Ascending aorta (tissue), 2 donors: ENCODE data around the gene ACTR5. TPM values are rescaled to one million over a fixed set of nuclear protein-coding genes. Genes with fewer than 3 reads are reported as not detected.

ENCODE experiments used
- DNase-seq, 2 donors: peaks; one replicate each; pipeline ENCODE4 v3.0.0-alpha.2; 2019; ENCODE audit warnings: low spot score in 2 of 2
- H3K27ac ChIP-seq, 2 donors: fragments of 200-600 bp; sonication (generic); one replicate each; pipeline ENCODE4 v1.5.1; 2016 to 2017; ENCODE audit warnings: mild to moderate bottlenecking in 1 of 2
- H3K27me3 ChIP-seq: fragments of 200-600 bp; sonication (generic); one replicate; pipeline ENCODE4 v1.5.1; 2017
- H3K36me3 ChIP-seq, 2 donors: fragments of 200-600 bp; sonication (generic); one replicate each; pipeline ENCODE4 v1.5.1; 2016
- H3K4me1 ChIP-seq, 2 donors: fragments of 200-600 bp; sonication (generic); one replicate each; pipeline ENCODE4 v1.5.1; 2016 to 2017; ENCODE audit warnings: mild to moderate bottlenecking in 1 of 2
- H3K4me3 ChIP-seq, 2 donors: fragments of 200-600 bp; sonication (generic); one replicate each; pipeline ENCODE4 v1.5.1; 2016 to 2017; ENCODE audit warnings: mild to moderate bottlenecking in 1 of 2
- H3K9me3 ChIP-seq, 2 donors: fragments of 200-600 bp; sonication (generic); one replicate each; pipeline ENCODE4 v1.5.1; 2016
- CTCF ChIP-seq, 3 experiments: fragments of 200-600 bp in 2 of 3; fragments of 450-650 bp in 1 of 3; sonication (generic) in 2 of 3; IDR thresholded peaks; one replicate each; pipeline ENCODE4 v1.5.1; 2016 to 2019; ENCODE audit warnings: antibody characterized with exemption in 3 of 3, mild to moderate bottlenecking in 1 of 3, moderate library complexity in 1 of 3
- intact Hi-C: fragments of 100-400 bp; cut with DNase I; formaldehyde crosslinking; loops from one replicate; pipeline ENCODE4 v1.15.1; 2023
- total RNA-seq: library from RNA; depleted of rRNA; stranded (reverse); fragments of >200 nt; gene quantifications from one replicate; pipeline ENCODE4 v1.1.0, GENCODE V29; 2016

ACTR5 gene
- total RNA-seq, 1 donor from 2014 or later: 5.9 TPM

DNA sequence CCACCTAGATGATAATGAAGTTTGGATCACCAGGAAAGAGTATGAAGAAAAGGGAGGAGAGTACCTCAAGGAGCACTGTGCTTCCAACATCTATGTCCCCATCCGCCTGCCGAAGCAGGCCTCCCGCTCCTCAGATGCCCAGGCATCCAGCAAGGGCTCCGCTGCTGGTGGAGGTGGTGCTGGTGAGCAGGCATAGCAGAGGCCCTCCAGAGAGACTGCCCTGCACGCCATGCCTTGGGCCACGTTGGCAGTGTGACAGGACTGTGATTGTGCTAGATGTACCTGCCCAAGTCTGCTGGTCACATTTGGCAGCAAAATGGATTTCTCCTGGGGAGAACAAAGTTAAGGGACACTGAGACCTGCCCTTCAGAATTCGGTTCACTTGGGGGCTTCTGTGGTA is 23.4 kb downstream of the ACTR5 start:
- DNase-seq: no peak
- Histone ChIP-seq H3K4me1 (peaks cover 0 to 2% of the 10 kb centered on the region in 2 donors), H3K27ac (no peak overlapping the region), H3K27me3 (no peaks in the 10 kb centered on the region), H3K36me3 (peaks cover 27 to 53% of the 10 kb centered on the region in 2 donors), H3K4me3 (no peak overlapping the region), H3K9me3 (no peaks in the 10 kb centered on the region)
- intact Hi-C loops: no loop called here
- no peak for TF ChIP-seq CTCF (IDR thresholded peaks at IDR 0.05)

DNA sequence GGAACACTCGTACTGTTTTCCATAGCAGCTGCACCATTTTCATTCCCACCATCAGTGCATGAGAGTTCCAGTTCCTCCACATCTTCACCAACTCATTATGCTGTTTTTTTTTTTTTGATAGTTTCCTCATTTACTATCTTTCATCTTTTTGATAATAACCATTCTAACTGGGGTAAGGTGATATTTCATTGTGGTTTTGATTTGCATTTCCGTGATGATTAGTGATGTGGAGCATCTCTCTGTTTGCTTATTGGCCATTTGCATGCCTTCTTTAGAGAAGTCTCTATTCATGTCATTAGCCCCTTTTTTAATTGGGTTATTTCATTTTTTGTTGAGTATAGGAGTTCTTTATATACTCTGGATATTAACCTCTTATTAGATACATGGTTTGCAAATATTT is 25.9 kb downstream of the ACTR5 start:
- intact Hi-C loops: no loop called here
- H3K27ac ChIP-seq: no peak overlapping the region
- TF ChIP-seq CTCF (IDR thresholded peaks at IDR 0.05): no peak
- H3K9me3 ChIP-seq: no peaks in the 10 kb centered on the region
- no peak overlapping the region for H3K4me3 ChIP-seq
- H3K4me1 ChIP-seq: no peaks in the 10 kb centered on the region
- DNase-seq: no peak
- H3K36me3 ChIP-seq: peaks cover 22 to 38% of the 10 kb centered on the region in 2 donors
- H3K27me3 ChIP-seq: no peaks in the 10 kb centered on the region

DNA sequence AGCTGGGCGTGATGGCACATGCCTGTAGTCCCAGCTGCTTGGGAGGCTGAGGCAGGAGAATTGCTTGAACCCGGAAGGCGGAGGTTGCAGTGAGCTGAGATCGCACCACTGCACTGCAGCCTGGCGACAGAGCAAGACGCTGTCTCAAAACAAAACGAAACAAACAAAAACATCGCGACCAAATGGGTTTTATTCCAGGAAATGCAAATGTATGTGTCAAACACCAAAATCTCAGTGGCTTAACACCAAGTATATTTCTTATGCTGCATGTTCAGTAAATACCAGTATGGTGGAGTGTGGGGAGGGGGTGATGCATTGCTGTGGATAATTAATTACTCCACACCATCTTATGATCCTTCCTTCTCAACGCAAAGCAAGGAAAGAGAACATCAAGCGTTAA is 28.1 kb downstream of the ACTR5 start:
- TF ChIP-seq CTCF (IDR thresholded peaks at IDR 0.05): no peak
- DNase-seq: no peak
- H3K4me3 ChIP-seq: no peak overlapping the region
- intact Hi-C loops: no loop called here
- H3K9me3 ChIP-seq: no peaks in the 10 kb centered on the region
- H3K27ac ChIP-seq: no peak overlapping the region
- no peaks in the 10 kb centered on the region for H3K4me1 ChIP-seq
- H3K27me3 ChIP-seq: no peaks in the 10 kb centered on the region
- peaks cover 22 to 26% of the 10 kb centered on the region in 2 donors for H3K36me3 ChIP-seq

DNA sequence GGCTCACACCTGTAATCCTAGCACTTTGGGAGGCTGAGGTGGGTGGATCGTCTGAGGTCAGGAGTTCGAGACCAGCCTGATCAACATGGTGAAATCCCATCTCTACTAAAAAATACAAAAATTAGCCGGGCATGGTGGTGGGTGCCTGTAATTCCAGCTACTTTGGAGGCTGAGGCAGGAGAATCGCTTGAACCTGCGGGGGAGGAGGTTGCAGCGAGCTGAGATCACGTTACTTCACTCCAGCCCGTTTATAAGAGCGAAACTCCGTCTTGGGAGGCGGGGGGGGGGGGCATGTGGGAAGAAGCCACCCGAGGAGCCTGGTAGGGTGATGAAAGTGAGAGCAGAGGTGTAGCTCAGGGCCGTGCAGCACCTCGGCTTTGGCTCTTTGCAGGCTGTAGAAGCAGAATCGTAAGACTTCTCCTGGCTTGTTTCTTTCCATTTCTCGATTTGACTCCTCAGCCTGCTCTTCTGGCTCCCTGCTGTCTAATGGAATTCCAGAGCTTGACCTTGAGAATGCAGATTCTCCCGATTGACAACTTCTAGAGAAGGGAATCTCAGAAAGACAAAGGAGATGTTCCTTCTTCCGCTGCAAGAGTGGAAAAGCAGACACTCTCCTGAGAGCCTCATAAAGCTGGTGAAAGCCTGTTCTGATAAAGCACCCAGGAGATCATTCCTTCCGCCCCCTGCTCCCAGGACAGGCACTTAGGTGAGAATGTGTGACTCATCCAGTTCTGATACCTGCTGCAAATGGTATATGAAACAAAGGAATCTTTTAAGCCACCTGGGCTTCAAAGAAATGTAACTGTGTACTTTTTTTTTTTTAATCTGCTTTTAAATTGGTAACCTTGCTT is 31.2 kb downstream of the ACTR5 start:
- TF ChIP-seq CTCF (IDR thresholded peaks at IDR 0.05): no peak
- Histone ChIP-seq H3K4me3 (no peak overlapping the region), H3K27me3 (no peaks in the 10 kb centered on the region), H3K36me3 (peaks cover under 1 to 3% of the 10 kb centered on the region in 2 donors), H3K9me3 (no peaks in the 10 kb centered on the region), H3K27ac (no peak overlapping the region), H3K4me1 (no peaks in the 10 kb centered on the region)
- no peak for DNase-seq
- intact Hi-C loops: no loop called here

- Histone ChIP-seq H3K27me3 (no peaks in the 10 kb centered on the region), H3K4me1 (no peaks in the 10 kb centered on the region), H3K9me3 (no peaks in the 10 kb centered on the region), H3K27ac (no peak overlapping the region), H3K36me3 (no peaks in the 10 kb centered on the region), H3K4me3 (no peak overlapping the region)
- TF ChIP-seq CTCF (IDR thresholded peaks at IDR 0.05): no peak
- DNase-seq: no peak
- intact Hi-C loops: no loop called here
Observed at GRCh38 chr20:38782275-38782674, 34.0 kb downstream of the ACTR5 start.
